AG04450 (cell line): ENCODE data around the gene EDEM3. TPM values are rescaled to one million over a fixed set of nuclear protein-coding genes. Genes with fewer than 3 reads are reported as not detected.
"Not testable (repeated sequence)": the region's sequence is repeated elsewhere in the genome, so short reads cannot be mapped to it uniquely, and the experiment has no call there.

ENCODE experiments used
- CTCF ChIA-PET: fragments of 300-600, 350-600 bp; formaldehyde crosslinking; extraction: SDS; loops from one replicate; lab custom pipeline; 2022; ENCODE audit warnings: antibody characterized with exemption, inconsistent platforms; lab: Charles Lee
- POLR2A ChIA-PET: fragments of 350-600 bp; formaldehyde crosslinking; extraction: SDS; loops from one replicate; lab custom pipeline; 2021; ENCODE audit warnings: antibody characterized with exemption, inconsistent platforms; lab: Yijun Ruan, JAX
- DNase-seq: peaks from one replicate; pipeline ENCODE4 v3.0.0-alpha.2; 2011; ENCODE audit warnings: low read depth, low spot score
- H3K27ac ChIP-seq: one replicate; pipeline ENCODE4 v1.5.1; 2012; ENCODE audit warnings: low read depth, low read length, control low read depth
- H3K27me3 ChIP-seq: one replicate; pipeline ENCODE4 v1.6.0; 2012; ENCODE audit warnings: low read length; ENCODE audit not compliant: control insufficient read depth, insufficient read depth
- H3K4me3 ChIP-seq: 2 replicates; pipeline ENCODE4 v1.5.1; 2011; ENCODE audit warnings: mild to moderate bottlenecking, low read depth, low read length, control low read depth
- H3K9me3 ChIP-seq: 2 replicates; pipeline ENCODE4 v1.5.1; 2012; ENCODE audit warnings: low read length; ENCODE audit not compliant: control insufficient read depth, insufficient read depth
- polyA plus RNA-seq: library from polyadenylated mRNA; depleted of rRNA; stranded (reverse); fragments of >200 nt; gene quantifications from 2 replicates; pipeline ENCODE4 v1.2.3, GENCODE V29; 2011
- TF ChIP-seq, protein P1 (sequence below): IDR thresholded peaks from 2 replicates; pipeline ENCODE4 v1.5.1; 2011; ENCODE audit warnings: low read depth, low read length, control low read depth, inconsistent platforms

Gene EDEM3
- polyA plus RNA-seq, 1 experiment, result 26.1 TPM

DNA sequence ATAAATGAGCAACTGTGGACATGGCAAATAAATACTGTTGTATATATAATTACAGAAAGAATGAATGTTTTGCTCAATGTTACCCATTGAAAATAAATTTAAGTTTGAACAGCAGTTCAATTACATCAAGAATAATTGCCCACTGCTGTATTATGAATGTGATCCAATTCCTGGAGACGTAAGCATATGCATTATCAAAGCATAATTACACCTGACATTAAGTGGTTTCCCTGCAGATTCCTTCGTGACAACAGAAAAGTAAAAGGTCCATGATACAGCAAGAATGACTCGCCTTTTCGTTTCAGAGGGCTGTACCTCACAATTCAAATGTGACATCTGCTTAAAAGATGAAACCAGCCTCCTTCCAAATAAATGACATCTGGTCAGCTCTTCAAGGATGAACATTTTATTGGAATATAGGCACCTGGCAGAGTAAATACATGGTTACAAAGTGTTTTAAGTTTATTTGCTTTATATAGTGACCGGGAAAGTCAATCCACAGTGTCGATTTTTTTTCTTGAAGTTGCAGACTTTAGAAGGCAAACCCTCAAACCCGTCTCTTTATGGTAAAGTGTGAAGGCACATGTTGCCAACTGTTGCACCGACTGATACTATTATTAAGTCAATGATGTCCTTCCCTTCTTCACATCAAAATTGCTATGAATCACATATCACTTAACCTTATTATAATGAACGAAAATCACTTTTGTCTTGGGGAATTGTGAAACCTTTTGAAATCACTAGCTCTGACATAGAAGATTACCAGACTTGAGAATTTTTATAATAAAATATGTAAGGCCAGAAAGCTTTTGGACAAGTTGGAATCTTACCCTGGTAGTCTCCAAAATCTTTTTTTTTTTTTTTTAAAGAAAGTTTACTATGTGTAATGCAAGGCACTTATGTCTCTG is 36.2 kb upstream of the EDEM3 start:
- no peak overlapping the region for H3K27ac ChIP-seq
- TF ChIP-seq, protein P1, sequence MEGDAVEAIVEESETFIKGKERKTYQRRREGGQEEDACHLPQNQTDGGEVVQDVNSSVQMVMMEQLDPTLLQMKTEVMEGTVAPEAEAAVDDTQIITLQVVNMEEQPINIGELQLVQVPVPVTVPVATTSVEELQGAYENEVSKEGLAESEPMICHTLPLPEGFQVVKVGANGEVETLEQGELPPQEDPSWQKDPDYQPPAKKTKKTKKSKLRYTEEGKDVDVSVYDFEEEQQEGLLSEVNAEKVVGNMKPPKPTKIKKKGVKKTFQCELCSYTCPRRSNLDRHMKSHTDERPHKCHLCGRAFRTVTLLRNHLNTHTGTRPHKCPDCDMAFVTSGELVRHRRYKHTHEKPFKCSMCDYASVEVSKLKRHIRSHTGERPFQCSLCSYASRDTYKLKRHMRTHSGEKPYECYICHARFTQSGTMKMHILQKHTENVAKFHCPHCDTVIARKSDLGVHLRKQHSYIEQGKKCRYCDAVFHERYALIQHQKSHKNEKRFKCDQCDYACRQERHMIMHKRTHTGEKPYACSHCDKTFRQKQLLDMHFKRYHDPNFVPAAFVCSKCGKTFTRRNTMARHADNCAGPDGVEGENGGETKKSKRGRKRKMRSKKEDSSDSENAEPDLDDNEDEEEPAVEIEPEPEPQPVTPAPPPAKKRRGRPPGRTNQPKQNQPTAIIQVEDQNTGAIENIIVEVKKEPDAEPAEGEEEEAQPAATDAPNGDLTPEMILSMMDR, result no peak
- no peaks in the 10 kb centered on the region for H3K9me3 ChIP-seq
- ChIA-PET CTCF (interaction anchor here (1.2 to 4.5 kb wide), 2 partner anchors 15 to 190 kb away, joined by 3 to 29 read pairs; no protein-coding TSS in a partner anchor), POLR2A (interaction anchor here (0.6 to 0.7 kb wide), 2 partner anchors 26 to 178 kb away, joined by 3 to 7 read pairs; no protein-coding TSS in a partner anchor)
- no peak overlapping the region for H3K4me3 ChIP-seq
- no peaks in the 10 kb centered on the region for H3K27me3 ChIP-seq
- DNase-seq, result no peak

DNA sequence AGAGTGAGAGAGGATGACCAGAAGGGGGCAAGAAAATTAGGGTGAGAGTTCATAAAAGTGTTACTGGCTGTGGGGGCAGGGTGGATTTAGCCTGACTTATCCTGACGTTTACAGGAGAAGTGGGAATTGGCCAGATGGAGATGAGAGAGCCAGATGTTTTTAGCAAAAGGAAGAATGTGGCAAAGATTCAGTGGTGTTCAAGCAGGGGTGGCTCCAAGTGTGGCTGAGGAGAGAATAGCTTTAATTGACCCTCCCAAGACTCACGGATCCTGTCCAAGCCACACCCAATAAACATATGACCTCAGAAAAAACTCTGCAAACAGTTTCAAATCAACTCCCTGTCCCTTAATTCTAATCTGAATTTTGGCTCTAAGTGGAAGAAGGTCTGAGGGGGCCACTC is 35.2 kb upstream of the EDEM3 start:
- Histone ChIP-seq H3K27ac (no peak overlapping the region), H3K4me3 (no peak overlapping the region), H3K9me3 (no peaks in the 10 kb centered on the region), H3K27me3 (no peaks in the 10 kb centered on the region)
- CTCF ChIA-PET, result interaction anchor here (1.2 kb wide), 1 partner anchor 192 kb away, joined by 4 read pairs; no protein-coding TSS in a partner anchor
- POLR2A ChIA-PET, result no interaction called here
- TF ChIP-seq, protein P1, result no peak
- DNase-seq, result no peak

DNA sequence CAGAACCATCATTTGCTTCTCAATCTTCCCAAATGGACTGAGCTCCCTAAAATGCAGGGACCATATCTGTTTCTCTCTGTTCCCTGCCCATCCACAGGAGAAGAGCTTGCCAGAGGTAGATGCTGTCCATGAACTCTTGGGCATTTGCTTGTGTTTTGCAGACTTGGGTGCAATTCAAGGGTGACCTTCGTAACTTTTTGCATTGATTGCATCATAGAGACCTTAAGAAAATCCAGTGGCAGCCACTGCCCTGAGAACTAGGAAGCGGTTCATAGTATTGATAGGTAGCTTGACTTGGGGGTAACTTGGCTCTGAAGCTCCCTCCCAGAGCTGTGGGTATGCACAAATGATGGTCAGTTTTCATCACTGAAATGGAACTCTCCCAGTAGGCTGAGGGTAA is 34.3 kb upstream of the EDEM3 start:
- Histone ChIP-seq H3K27ac (no peak overlapping the region), H3K9me3 (no peaks in the 10 kb centered on the region), H3K4me3 (no peak overlapping the region), H3K27me3 (no peaks in the 10 kb centered on the region)
- TF ChIP-seq, protein P1, result no peak
- POLR2A ChIA-PET, result interaction anchor here (0.7 kb wide), 1 partner anchor 30 kb away, joined by 4 read pairs; no protein-coding TSS in a partner anchor
- no peak for DNase-seq
- CTCF ChIA-PET, result interaction anchor here (0.6 to 1.2 kb wide), 3 partner anchors 193 to 1134 kb away, joined by 3 to 4 read pairs (median 4); no protein-coding TSS in a partner anchor

DNA sequence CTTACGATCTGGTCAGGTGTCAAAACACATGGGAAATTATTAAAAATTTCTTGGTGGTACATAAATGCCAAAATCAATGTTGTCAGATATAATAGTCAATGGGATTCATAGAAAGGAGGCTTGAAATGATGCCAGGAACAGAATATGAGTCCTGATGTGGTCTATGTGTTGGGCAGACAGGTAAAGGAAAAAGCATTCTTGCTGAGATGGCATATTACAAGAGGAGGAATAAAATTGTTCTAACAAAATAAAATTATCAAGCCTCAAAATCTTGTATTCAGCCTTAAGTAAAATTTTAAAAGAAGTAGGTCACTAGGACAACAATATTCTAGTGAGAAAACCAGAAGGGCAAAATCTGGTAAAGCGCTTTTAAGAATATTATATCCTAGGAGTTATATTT is 30.9 kb upstream of the EDEM3 start:
- no peaks in the 10 kb centered on the region for H3K27me3 ChIP-seq
- no peaks in the 10 kb centered on the region; the same call in 1 of the 2 replicates for H3K9me3 ChIP-seq
- TF ChIP-seq, protein P1, result no peak
- no peak overlapping the region for H3K27ac ChIP-seq
- no peak for DNase-seq
- ChIA-PET CTCF (no interaction called here), POLR2A (no interaction called here)
- H3K4me3 ChIP-seq, result no peak overlapping the region

DNA sequence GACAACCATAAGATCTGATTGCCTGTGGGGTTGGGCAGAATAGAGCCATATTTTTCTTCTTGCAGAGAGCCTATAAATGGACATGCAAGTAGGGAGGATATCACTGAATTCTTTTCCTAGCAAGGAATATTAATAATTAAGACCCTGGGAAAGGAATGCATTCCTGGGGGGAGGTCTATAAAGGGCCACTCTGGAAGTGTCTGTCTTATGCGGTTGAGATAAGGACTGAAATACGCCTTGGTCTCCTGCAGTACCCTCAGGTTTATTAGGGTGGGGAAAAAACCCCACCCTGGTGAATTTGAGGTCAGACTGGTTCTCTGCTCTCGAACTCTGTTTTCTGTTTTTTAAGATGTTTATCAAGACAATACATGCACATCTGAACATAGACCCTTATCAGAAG is 29.1 kb upstream of the EDEM3 start:
- H3K9me3 ChIP-seq, H3K27me3 ChIP-seq, H3K4me3 ChIP-seq, CTCF ChIA-PET, DNase-seq, POLR2A ChIA-PET, H3K27ac ChIP-seq: not testable (repeated sequence)
